Measurements from ENCODE around the gene TCERG1L.

Gene TCERG1L

DNA sequence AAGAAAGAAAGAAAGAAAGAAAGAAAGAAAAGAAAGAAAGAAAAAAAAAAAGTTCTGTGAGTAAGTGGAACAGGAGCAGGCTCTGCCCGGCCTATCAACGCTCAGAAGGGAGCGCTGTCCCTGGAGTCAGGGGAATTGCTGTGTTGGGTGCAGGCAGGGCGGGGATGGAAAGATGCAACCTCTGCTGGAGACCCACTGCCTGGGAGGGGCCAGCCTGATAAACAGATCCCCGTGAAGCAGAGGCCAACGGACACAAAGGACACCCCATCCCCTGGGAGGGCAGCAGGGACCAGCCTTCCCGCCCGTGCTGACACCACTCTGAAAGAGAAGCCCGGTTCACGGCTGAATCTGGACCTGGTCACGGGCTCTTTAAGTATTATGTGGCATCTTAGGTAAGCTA lies 54.5 kb downstream of the TCERG1L start:
- H3K27me3 ChIP-seq (replicated peaks; ENCODE audit: control insufficient read depth, insufficient read depth, low read length): no peaks in the 10 kb centered on the region
- no peaks in the 10 kb centered on the region for H3K36me3 ChIP-seq (ENCODE audit: control insufficient read depth, insufficient read depth, low read length)
- DNase-seq (ENCODE audit: extremely low read depth, insufficient read length): no peak
- TF ChIP-seq, protein P1, sequence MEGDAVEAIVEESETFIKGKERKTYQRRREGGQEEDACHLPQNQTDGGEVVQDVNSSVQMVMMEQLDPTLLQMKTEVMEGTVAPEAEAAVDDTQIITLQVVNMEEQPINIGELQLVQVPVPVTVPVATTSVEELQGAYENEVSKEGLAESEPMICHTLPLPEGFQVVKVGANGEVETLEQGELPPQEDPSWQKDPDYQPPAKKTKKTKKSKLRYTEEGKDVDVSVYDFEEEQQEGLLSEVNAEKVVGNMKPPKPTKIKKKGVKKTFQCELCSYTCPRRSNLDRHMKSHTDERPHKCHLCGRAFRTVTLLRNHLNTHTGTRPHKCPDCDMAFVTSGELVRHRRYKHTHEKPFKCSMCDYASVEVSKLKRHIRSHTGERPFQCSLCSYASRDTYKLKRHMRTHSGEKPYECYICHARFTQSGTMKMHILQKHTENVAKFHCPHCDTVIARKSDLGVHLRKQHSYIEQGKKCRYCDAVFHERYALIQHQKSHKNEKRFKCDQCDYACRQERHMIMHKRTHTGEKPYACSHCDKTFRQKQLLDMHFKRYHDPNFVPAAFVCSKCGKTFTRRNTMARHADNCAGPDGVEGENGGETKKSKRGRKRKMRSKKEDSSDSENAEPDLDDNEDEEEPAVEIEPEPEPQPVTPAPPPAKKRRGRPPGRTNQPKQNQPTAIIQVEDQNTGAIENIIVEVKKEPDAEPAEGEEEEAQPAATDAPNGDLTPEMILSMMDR (IDR thresholded peaks at IDR 0.05; ENCODE audit: insufficient read depth, low read length, poor library complexity, severe bottlenecking): no peak
- no peak overlapping the region for H3K4me3 ChIP-seq (replicated peaks; ENCODE audit: low read depth, low read length)

DNA sequence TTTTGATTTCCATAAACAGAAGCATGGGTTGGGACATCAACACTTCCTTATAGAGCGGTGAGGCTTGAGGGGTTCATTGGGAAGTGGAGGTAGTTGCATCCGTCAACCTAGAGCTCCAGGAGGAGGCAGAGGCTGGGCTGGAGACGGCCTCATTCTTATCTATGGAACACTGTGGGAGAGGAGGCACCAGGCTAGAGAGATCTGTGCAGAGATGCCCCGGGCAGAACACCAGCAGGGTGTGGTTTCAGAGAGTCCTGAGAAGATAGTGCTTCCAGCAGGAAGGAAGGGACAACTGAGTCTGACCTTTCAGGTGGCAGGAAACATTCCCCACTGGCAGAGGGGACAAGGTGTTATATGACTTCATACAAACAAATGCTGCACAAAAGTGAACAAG lies 56.7 kb downstream of the TCERG1L start:
- TF ChIP-seq, protein P1 (IDR thresholded peaks at IDR 0.05; ENCODE audit: insufficient read depth, low read length, poor library complexity, severe bottlenecking): no peak
- Histone ChIP-seq H3K36me3 (ENCODE audit: control insufficient read depth, insufficient read depth, low read length) (no peaks in the 10 kb centered on the region), H3K27me3 (replicated peaks; ENCODE audit: control insufficient read depth, insufficient read depth, low read length) (no peaks in the 10 kb centered on the region), H3K4me3 (replicated peaks; ENCODE audit: low read depth, low read length) (no peak overlapping the region)
- no peak for DNase-seq (ENCODE audit: extremely low read depth, insufficient read length)

DNA sequence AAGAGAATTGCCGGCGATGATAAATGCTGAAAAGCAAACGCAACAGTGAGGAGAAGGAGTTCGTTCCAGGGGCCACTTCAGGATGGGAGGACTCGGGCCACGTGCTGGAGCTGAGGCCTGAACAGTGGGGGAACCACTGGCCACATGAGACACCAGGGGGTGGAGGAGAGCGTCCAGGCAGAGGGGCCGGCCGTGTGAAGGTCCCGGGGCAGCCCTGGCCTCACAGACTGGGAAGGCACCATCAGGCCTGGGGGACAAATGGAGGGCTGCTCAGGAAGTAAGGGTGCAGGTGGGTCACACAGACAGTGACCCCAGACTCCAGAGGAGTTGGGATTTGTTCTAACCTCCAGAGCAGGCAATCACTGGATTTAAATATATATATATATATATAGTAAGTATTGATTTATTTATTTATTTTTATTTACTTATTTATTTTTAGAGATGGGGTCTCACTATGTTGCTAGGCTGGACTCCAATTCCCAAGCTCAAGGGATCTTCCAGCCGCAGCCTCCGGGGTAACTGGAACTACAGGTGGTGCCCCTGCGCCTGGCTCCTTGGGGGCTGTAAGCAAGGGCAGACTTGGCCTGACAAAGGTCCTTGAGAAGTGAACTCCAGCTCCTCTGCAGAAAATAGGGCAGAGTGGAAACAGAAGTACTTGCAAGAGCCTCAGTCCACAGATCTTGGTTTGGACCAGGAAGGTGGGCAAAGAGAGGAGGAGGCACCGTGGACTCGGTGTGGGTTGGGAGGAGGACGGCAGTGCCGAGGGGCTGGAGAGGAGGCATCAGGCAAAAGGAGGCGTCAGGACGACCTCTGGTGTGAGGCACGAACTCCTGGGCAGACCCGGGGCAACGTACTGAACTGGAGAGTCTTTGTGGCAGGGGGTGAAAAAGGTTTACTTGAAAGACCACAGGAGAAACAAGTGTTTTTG lies 57.3 kb downstream of the TCERG1L start:
- TF ChIP-seq, protein P1 (IDR thresholded peaks at IDR 0.05; ENCODE audit: insufficient read depth, low read length, poor library complexity, severe bottlenecking): no peak
- no peaks in the 10 kb centered on the region for H3K27me3 ChIP-seq (replicated peaks; ENCODE audit: control insufficient read depth, insufficient read depth, low read length)
- no peak for DNase-seq (ENCODE audit: extremely low read depth, insufficient read length)
- no peak overlapping the region for H3K4me3 ChIP-seq (replicated peaks; ENCODE audit: low read depth, low read length)
- no peaks in the 10 kb centered on the region for H3K36me3 ChIP-seq (ENCODE audit: control insufficient read depth, insufficient read depth, low read length)

DNA sequence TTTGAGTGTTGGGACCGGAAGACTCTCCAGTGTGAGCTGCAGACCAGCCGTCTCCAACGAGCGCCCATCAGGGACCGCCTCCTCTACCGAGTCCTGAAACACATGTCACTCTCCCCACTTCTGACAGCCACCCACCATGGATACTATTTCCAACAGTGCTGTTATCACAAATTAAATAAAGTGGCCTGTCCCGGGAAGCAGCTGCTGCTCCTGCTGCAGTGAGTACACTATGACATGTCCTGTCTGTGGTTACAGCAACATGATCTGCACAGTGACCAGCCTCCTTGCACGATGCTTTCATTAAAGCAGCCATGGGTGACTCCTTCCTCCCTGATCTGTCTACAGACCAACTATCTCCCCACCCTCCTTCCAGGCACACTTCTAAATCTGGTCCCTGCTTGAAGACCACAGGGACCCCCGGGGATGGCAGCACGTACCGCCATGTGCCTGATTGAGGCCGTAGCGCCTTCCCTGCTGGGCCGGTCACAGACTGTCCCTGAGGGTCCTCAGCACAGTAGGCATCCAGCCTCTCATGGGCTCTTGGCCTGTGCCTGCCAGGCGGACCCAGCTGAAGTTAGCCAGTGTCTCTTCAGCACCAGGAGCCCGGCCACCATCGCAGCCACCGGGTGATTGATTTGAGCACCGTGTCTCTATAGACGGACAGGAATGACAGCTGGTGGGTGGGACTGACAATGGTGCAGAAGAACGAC lies 58.8 kb downstream of the TCERG1L start:
- no peak for DNase-seq (ENCODE audit: extremely low read depth, insufficient read length)
- H3K4me3 ChIP-seq (replicated peaks; ENCODE audit: low read depth, low read length): no peak overlapping the region
- no peaks in the 10 kb centered on the region for H3K27me3 ChIP-seq (replicated peaks; ENCODE audit: control insufficient read depth, insufficient read depth, low read length)
- TF ChIP-seq, protein P1 (IDR thresholded peaks at IDR 0.05; ENCODE audit: insufficient read depth, low read length, poor library complexity, severe bottlenecking): no peak
- no peaks in the 10 kb centered on the region for H3K36me3 ChIP-seq (ENCODE audit: control insufficient read depth, insufficient read depth, low read length)

DNA sequence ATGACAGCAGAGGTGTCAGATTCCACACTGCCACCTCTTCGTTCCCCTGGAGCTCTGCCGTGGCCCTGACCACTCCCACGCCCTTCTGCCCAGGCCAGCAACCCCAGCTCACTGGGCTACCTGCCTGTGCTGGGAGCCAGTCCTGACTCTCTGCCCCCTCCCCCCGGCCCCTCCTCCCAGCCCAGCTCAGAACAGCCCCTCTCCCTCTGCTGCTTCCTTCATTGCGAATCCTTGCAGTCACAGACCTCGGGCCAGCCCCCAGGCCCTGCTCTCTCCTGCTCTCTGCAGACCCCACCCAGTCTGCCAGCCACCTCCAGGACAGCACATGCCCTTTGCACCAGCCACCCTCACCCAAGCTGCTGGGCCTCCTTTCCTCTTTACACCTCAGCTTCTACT lies 60.4 kb downstream of the TCERG1L start:
- Histone ChIP-seq H3K27me3 (replicated peaks; ENCODE audit: control insufficient read depth, insufficient read depth, low read length) (no peaks in the 10 kb centered on the region), H3K36me3 (ENCODE audit: control insufficient read depth, insufficient read depth, low read length) (no peaks in the 10 kb centered on the region), H3K4me3 (replicated peaks; ENCODE audit: low read depth, low read length) (no peak overlapping the region)
- DNase-seq (ENCODE audit: extremely low read depth, insufficient read length): no peak
- TF ChIP-seq, protein P1 (IDR thresholded peaks at IDR 0.05; ENCODE audit: insufficient read depth, low read length, poor library complexity, severe bottlenecking): no peak
